Ovary (tissue), 3 donors: ENCODE results near the gene RALGPS1.

Experiments
- CTCF ChIP-seq, 3 donors: fragments of 450-650 bp in 2 of 3; fragments of 200-600 bp in 1 of 3; IDR thresholded peaks; one replicate each; pipeline versions ENCODE4 v1.5.1 to v1.8.0; 2016 to 2022; ENCODE audit warnings: antibody characterized with exemption in 3 of 3, mild to moderate bottlenecking in 1 of 3
- EP300 ChIP-seq: sonication (generic); formaldehyde crosslinking; IDR thresholded peaks from one replicate; pipeline ENCODE4 v1.6.1; 2017; ENCODE audit warnings: antibody characterized with exemption
- donor health status: DM: no; HTN: no; CAD: no.

GRCh38 chr9:126955811-126956210, 41.2 kb downstream of the RALGPS1 start:
- no peak for TF ChIP-seq CTCF (IDR thresholded peaks at IDR 0.05)
- TF ChIP-seq EP300: no peak
